Hepatic stellate cell (primary cell): ENCODE data around the gene CALCR.
A peak's percentile ranks its signal among the peaks of the same experiment; 100 is the strongest.

Source experiments
- DNase-seq: peaks from one replicate; pipeline ENCODE4 v3.0.0; 2011; ENCODE audit warnings: low spot score

Gene CALCR

DNA sequence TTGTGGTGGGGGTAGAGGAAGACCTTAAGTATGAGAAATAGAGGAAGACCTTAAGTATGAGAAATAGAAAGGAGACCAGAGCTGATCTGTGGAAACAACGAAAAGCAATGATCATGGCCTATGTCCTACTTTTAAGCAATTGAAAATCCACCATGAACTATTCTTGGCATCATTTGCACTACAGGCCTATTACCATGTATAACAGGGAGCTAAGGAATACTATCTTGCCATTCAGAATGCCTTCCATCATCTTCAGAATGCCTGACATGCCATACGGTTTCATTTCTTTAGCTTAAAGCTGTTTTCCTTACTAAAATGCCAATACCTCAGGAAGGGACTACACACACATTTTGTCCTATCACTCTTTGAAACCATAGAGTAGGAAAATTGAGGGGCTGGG, 127.0 kb downstream of the CALCR start:
- no peak for DNase-seq

DNA sequence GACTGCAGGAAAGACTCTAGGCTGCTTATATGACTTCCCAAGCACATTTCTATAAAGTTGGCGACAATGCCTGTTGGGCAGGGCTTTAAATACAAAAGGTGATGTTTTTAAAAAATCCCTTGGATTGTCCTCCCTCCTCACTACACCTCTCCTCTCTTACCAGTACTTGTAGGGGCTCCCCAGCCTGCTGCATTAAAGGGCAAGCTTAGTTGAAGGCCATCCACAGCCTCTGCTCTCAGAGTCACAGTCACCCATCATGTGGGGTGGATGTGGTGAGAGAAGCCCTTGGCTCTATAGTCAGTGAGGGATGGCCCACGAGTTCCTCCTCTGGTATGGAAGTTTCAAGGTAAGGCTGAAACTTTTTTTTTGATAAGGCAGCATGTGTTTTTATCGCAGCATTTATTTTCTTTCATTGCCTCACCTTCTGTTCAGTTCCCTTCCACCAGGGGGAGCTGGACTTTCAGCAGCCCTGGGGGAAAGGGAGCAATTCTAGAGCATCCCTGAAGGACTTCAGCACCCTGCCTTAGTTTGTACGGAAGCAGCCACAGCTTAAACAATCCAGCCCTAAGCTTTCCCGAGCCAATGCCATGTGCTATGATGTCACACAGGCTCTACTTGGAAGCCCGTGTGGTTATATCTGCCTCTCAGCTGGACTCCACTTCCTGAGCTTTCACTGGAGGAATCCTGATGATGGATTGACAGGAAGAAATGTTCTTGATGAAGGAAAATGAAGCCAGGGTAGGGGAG, 131.9 kb downstream of the CALCR start:
- DNase-seq, result peak; percentile 8

DNA sequence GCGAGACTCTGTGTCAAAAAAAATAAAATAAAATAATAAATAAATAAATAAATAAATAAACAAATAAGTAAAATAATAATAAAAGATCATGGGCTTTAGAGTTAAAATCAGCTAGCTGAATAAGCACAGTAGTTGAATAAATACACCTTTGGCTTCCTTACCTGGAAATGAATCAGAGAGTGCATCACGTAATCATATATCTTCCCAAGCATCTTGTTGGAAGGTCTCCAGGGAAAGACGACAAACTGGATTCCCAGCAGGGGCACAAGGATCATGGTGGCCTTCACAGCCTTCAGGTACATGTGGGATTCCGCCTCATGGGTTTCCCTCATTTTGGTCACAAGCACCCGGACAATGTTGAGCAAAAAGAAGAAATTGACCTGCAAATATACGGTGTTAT, 138.7 kb downstream of the CALCR start:
- no peak for DNase-seq

DNA sequence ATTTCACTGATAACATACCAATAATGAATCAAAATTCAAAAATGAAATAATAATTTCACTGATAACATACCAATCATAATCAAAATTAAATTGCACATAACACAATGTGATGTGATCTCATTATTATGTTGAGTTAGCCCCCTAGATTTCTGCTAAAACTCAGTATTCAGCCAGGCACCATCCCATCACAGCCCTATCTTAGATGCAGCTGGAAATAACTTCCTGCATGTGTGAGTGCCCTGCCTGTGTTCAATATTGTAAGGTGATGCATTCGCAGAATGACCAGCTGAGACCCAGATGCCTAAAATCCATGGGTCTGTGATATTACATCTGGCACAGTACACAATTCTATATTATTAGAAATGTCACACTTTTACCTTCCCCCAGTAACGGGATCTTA, 142.4 kb downstream of the CALCR start:
- no peak for DNase-seq

DNA sequence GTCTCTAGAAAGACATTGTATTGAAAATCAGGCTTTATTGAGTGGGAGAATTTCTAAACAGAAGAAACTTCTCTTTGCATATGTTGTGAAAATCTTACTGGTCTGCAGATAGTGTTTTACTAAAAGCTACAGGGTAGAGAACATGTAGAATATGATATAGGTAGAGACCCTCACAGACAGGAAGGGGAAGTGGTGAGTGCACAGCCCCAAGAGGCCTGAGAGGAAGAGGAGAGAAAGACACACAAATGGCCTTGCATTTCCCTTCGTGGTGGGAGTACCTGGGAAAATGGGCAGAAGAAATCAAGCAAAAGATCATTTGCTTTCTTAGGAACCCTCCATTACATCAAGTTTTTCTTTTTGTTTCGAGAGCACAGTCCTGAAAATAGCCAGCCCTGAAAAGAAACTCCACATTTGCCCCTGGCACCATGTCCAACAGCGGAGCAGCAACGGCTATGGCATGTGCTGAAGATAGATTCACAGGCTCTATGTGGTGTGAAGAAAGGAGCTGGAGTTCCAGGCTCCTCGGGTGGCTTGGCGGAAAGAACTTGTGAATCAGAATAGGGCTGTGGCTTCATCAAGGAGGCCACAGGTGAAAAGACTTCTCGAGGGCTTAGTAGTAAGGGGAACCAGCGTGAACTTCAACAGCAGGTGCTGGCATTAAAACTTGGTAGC, 143.5 kb downstream of the CALCR start:
- no peak for DNase-seq

DNA sequence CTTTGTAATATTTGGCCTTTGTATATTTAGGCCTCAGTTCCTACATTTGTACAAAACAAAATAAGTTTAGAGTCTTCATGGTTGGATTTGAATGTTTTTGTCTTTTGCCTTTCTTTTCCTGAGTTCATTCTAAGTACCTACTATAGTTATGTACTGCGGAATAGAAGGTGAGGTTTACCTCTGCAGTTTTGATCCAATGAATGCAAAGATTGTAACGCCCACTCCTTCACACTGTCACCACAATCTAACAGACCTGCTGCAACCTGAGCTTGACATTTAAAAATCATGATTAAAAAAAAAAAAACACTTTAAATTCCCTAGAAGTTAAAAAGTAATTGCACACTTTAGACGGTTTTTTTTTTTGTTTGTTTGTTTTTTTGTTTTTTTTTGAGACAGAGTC, 145.0 kb downstream of the CALCR start:
- no peak for DNase-seq

DNA sequence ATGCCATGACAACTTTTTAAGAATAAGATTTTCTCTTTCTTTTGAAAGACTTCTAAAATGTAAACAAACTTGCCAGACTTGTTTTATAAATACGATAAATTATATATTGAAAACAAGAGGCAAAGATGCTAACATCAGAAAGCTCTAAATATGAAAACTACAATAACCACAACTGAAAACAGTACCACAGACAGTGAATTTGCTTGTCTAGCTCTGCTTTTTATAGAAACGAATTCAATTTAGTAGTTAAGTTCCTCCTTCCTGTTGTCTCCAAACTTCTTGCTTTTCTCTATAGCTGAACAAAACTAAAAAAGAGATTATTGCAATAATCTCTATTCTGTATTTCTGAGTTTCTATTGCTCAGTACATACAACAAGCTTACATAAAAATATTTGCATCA, 147.4 kb downstream of the CALCR start:
- no peak for DNase-seq

DNA sequence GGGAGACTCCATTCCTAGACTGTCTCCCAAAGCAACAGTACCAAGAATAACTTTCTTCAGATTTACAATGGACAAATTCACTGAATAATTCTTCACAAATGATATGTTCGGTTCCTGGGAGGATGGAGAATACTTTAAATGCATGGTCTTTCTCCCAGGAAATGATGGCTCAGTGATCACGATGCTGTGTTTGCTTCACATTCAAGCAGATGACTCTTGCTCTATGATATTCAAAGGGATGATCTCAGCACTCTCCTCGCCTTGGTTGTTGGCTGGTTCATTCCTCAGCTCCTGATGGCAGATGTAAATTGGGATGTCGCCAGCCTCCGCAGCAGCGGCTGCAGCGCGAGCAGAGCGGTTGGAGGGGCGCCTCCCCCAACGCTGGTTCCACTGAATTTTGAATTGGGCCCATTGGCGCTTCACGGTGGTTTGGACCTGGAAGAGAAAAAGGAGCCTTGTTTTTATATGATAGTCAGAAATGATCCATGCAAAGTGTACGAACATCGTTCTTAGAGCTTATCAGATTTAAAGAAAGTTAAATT, 148.3 kb downstream of the CALCR start:
- no peak for DNase-seq

DNA sequence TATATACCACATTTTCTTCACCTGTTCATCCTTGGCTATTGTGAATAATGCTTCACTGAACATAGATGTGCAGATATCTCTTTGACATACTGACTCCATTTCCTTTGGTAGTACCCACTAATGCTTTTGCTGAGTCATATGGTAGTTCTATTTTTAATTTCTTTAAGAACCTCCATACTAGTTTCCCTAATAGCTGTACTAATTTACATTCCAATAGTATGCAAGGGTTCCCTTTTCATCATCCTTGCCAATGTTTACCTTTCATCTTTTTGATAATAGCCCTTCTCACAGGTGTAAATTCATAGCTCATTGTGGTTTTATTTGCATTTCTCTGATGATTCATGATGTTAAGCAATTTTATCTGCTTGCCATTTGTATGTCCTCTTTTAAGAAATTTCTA, 159.9 kb downstream of the CALCR start:
- DNase-seq, result no peak

DNA sequence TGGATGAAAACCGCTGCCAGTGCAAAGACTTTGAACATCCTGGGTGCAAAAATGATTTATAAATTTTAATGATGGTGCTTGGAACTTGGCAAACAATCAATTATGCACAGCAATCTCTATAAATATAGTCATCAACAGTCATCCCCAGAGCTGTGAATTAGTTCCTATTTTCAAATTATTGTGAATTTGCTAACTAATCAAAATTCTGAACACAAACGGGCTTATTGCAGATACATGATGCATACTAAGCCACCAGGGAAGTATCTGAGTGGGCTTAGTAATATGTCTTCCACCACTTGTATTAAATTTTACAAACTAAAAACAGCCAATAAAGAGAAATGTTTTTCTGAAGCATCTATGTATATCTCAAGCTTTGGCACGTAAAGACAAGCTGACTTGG, 165.2 kb downstream of the CALCR start:
- DNase-seq, result no peak

DNA sequence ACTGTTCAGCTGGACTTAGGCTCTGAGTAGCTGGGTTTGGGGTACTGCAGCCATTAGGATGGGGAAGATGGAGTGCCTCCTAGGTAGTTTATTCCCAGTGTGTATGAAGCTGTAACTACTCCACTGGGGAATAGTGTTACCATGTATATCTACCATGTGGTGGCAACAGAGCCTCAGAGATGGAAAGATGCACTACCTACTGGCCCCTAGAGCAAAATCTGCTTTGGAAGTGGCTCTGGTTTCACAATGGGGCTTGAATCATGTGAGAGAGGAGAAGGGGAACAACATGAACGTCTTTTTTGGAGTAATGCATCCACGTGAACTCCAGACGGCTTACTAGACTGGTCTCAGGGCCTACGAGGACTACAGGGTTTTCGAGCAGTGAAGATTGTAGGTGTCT, 167.3 kb downstream of the CALCR start:
- no peak for DNase-seq

DNA sequence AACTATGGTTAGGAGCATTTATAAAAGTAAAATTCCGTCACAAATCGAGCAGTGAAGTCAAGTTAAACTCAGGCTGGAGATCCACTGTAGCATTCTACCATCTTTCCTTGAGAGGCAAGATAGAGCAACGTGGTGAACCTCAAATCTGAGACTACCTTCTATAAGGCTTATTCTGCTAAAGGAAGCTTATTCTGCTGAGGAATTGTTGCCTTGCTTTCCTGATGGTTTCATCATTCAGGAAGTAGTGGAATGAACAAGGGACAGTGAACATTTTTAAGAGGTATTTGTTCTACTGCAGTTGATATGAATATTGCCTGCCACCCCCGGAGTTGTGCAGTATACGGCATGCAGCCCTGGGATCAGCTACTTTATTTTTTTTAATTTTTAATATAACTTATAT, 171.6 kb downstream of the CALCR start:
- DNase-seq, result no peak

DNA sequence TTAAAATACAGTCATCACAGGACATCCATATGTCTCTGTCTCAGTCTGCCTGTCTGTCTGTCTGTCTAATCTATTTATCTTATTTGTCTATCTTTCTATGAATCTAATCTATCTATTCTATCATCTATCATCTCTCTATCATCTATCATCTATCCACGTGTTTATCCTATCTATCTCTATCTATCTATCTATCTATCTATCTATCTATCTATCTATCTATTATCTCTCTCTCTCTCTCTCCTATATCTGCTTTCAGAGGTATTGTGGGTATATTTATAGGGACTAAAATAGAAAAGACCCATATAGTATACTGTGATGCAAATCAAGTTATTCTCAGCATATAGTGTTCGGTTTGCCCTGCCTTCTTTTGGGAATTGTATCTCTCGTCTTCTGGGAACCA, 174.9 kb downstream of the CALCR start:
- no peak for DNase-seq

DNA sequence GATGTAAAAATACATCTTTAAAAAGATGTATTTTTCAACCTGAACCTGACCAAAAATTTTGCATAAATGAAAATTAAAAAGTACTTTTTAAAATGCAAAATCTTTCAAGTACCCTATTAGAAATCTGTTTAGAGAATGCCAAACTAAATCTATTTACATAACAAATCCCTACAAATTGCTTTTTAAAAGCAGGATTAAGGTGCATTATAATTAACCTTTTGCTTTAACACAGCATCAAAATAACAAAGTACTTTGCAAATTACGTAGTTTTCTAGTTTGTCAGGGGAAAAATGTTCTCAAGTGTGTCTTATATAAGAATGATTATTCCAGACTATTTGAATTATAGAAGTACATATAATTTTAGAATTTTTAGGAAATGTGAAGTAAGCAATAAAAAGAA, 181.5 kb downstream of the CALCR start:
- no peak for DNase-seq

DNA sequence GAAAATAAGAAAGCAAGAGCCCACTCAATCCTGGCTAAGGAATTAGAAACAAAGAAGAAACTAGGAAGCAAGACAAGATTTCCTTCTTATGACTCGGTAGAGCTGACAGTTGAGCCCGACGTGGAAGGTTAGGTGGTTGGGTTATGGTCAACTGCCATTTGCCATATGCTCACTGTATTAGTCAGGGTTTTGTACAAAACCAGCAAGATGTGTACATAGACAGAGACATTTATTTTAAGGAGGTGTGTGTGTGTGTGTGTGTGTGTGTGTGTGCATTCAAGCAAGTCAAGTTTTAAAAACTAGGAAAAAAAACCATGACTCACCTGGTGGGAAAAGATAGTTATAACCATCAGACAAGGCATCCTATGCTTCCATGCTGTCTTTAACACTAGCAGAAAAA, 183.9 kb downstream of the CALCR start:
- no peak for DNase-seq

DNA sequence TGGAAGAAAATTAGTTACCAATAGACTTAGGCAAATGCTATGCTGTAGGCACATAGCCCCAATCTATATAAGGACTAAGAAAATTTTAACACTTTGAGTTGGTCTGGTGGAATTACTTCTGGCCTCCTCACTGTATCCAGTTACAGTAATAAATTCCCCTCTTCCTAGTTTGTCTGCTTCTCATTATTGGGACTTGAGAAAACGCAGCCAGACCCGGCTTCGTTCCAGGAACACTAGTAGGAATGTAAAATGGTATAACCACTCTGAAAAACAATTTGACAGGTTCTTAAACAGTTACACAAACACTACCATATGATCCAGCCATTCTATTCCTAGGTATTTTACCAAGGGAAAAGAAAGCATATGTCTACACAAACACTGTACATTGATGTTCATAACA, 192.2 kb downstream of the CALCR start:
- no peak for DNase-seq

DNA sequence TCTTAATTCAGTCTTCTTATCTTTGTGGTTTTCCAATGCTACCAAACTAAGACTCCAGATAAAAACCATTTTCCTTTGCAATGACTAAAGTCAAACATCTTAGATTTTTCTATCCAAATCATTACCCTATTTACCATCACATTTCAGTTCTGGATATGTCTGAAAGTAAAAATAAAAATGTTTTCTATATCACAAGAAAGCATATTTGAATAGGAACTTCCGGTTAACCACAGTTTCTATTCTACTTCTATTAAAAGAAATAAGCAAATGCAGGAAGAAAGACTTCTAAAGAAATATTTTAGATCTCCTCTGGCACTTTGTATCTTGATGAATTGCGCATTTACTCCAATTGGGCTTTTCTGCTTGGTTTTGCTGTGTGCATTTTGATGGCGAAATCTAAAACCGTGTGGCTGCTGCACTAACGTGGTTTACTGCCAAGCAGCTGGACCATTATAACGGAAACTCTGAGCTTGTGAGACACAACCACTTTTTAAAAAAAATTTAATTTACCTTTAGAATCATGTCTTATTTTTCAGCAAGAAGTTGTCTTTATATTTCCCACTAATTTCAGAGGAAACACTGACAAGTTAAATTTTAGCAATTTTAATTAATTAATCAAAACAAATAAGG, 196.3 kb downstream of the CALCR start:
- no peak for DNase-seq

DNA sequence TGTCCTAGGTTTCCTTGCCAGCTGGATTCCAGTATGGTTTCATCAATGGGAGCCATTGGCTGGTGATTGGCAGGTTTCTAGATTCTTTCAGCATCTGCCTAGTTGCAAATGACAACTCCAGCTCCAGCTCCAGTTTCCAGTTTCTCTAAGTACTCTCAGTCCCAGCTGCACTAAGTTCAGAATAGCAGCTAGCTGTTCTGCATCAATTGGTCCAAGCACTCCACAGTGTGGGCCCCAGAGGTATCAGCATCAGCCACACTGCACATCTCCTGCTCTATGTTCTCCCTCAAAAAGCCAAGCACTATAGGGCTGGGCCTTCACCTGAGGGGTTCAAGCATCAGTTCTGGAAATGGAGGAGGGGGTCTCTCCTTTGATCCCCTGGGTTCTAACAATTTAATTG, 198.9 kb downstream of the CALCR start:
- no peak for DNase-seq
